Measurements from ENCODE around the gene AMMECR1L. TPM values are rescaled to one million over a fixed set of nuclear protein-coding genes. Genes with fewer than 3 reads are reported as not detected.

Gene AMMECR1L
- total and polyA plus RNA-seq, 2 of the 13 experiments (the other 11 are each of a cell fraction or from before 2014, with no cell fraction given): 9.1 to 14.2 TPM

- no peak for TF ChIP-seq MAFF (IDR thresholded peaks at IDR 0.05; ENCODE audit: low read depth, low read length)
- TF ChIP-seq SCMH1 (CRISPR knock-in tag; IDR thresholded peaks at IDR 0.05; ENCODE audit: borderline replicate concordance): no peak
- TF ChIP-seq KLF15 (CRISPR knock-in tag; IDR thresholded peaks at IDR 0.05; ENCODE audit: borderline replicate concordance): no peak
These were observed 59.7 kb downstream of the AMMECR1L start (continued) for GRCh38 chr2:127826047-127826446.

GRCh38 chr2:127820080-127820668 is 65.6 kb downstream of the AMMECR1L start:
- ChIA-PET CTCF (ENCODE audit: low intra/inter-chr PET ratio, low total read pairs) (no interaction called here), POLR2A (no interaction called here)
- ATAC-seq (no peak), FAIRE-seq (no peak), DNase-seq (ENCODE audit: low spot score) (no peak)
- no peak overlapping the region for H3K27ac ChIP-seq (ENCODE audit: extremely low read length, insufficient read depth, low read length)
- H3K36me3 ChIP-seq (replicated peaks in 1 of 2; ENCODE audit: control insufficient read depth in 1 of 2, insufficient read depth in 2 of 2, low read length in 2 of 2): no peaks in the 10 kb centered on the region
- no peak overlapping the region for H3K9ac ChIP-seq (ENCODE audit: insufficient read depth, low read depth, low read length)
- peaks cover 0 to 7% of the 10 kb centered on the region in 2 experiments; a peak in 1 of 5 replicates for H3K27me3 ChIP-seq (ENCODE audit: control insufficient read depth in 1 of 2, insufficient read depth in 2 of 2, low read length in 2 of 2)
- no peaks in the 10 kb centered on the region for H4K20me1 ChIP-seq (ENCODE audit: insufficient read depth, low read length)
- 54% methylated on average over 6 of the region's 6 CpGs for WGBS (ENCODE audit: low lambda C conversion rate)
- H3K4me1 ChIP-seq (ENCODE audit: insufficient read depth, low read length): peaks cover 30% of the 10 kb centered on the region
- peaks cover 19% of the 10 kb centered on the region for H3K9me3 ChIP-seq (ENCODE audit: low read length)
- no peak overlapping the region for H3K4me2 ChIP-seq (ENCODE audit: low read depth, low read length)
- no peak overlapping the region for H2AFZ ChIP-seq (ENCODE audit: low read length)
- in situ Hi-C loops (cut with HindIII; ENCODE audit: extremely low pct_ligation_motif_present, low pct_unique_long_range_greater_than_20kb): no loop called here
- BruUV-seq (replicated peaks): no TSS peak
- intact Hi-C loops (cut with micrococcal nuclease; ENCODE audit: unreplicated experiment): loop anchor here (10.0 kb wide), 1 partner anchor 225 kb away; no protein-coding TSS in a partner anchor
- H3K79me2 ChIP-seq (ENCODE audit: insufficient read depth, low read length): no peaks in the 10 kb centered on the region
- no peak overlapping the region for H3K4me3 ChIP-seq (replicated peaks in 1 of 3; ENCODE audit: insufficient read depth in 1 of 3, low read depth in 2 of 3, low read length in 3 of 3)
- TF ChIP-seq KIAA2018 (CRISPR knock-in tag; IDR thresholded peaks at IDR 0.05; ENCODE audit: borderline replicate concordance) (no peak), MIXL1 (CRISPR knock-in tag; IDR thresholded peaks at IDR 0.05) (no peak), ZNF564 (CRISPR knock-in tag; IDR thresholded peaks at IDR 0.05) (no peak), ATM (IDR thresholded peaks at IDR 0.05; ENCODE audit: borderline replicate concordance) (no peak), REST (IDR thresholded peaks at IDR 0.05; ENCODE audit: borderline replicate concordance in 1 of 2, low read depth in 1 of 2, low read length in 2 of 2) (no peak)

Data from HepG2 (cell line).